ENCODE results near the gene EPHA2. TPM values are rescaled to one million over a fixed set of nuclear protein-coding genes. Genes with fewer than 3 reads are reported as not detected.

Gene EPHA2
- total and polyA plus RNA-seq, 8 donors = 4.6 to 200 (median 23.4) TPM

DNA sequence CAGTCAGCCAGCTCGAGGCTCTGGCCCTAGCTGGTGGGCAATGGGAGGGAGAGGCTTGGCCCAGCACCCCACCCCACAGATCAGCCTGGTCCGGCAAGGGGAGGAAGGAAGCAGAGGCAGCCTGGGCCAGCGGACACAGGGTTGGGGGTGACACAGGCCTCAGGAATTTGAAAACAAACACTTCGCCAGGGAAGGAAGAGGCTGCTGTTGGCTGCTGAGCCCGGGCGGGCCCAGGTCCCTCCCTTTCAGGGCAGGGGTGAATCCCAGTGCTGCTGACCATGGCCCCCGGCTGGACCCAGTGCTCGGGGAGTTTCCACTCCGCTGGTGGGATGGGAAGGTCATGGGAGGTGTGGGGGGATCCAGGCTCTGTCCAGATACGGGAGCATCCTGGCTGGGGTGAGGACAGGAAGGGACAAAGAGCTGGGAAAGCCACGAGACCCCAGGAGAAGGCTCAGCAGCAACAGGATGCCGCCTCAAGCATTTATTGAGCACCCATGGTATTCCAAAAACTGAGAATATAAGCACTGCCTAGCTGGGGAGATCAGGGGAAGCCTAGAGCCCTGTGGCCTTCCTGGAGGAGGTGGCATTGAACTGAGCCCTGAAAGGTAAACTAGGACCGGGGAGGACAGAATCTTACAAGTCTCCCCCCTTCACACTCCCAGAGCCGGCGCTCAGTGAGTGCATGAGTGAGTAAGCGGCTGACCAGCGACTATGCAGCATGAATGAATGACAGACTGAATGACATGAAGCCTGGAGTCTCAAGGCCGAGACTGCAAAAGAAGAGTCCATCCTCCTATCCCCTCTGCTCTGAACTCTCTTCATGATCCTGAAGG, 26.2 kb upstream of the EPHA2 start:
- DNase-seq = peak; percentile 86 to 94
- Histone ChIP-seq H3K27ac (peak overlapping the region; percentile 69 to 94 (median 89)), H3K9me3 (no peaks in the 10 kb centered on the region), H3K4me1 (peaks cover 42 to 76% (median 69%) of the 10 kb centered on the region in 4 donors), H3K27me3 (no peaks in the 10 kb centered on the region), H3K36me3 (no peaks in the 10 kb centered on the region), H3K4me3 (no peak overlapping the region)
- 43 to 49% (median 46%) methylated on average over 17 to 18 of the region's 18 CpGs for WGBS, 5 donors
- TF ChIP-seq POLR2AphosphoS5 (IDR thresholded peaks at IDR 0.05) (peak; percentile 42 to 88 (median 70)), EP300 (IDR thresholded peaks at IDR 0.05) (no peak), POLR2A (IDR thresholded peaks at IDR 0.05) (no peak)
- TF ChIP-seq, protein P1, sequence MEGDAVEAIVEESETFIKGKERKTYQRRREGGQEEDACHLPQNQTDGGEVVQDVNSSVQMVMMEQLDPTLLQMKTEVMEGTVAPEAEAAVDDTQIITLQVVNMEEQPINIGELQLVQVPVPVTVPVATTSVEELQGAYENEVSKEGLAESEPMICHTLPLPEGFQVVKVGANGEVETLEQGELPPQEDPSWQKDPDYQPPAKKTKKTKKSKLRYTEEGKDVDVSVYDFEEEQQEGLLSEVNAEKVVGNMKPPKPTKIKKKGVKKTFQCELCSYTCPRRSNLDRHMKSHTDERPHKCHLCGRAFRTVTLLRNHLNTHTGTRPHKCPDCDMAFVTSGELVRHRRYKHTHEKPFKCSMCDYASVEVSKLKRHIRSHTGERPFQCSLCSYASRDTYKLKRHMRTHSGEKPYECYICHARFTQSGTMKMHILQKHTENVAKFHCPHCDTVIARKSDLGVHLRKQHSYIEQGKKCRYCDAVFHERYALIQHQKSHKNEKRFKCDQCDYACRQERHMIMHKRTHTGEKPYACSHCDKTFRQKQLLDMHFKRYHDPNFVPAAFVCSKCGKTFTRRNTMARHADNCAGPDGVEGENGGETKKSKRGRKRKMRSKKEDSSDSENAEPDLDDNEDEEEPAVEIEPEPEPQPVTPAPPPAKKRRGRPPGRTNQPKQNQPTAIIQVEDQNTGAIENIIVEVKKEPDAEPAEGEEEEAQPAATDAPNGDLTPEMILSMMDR (IDR thresholded peaks at IDR 0.05) = no peak
- intact Hi-C loops (cut with DNase I; ENCODE audit: low total_unique reads) = no loop called here

DNA sequence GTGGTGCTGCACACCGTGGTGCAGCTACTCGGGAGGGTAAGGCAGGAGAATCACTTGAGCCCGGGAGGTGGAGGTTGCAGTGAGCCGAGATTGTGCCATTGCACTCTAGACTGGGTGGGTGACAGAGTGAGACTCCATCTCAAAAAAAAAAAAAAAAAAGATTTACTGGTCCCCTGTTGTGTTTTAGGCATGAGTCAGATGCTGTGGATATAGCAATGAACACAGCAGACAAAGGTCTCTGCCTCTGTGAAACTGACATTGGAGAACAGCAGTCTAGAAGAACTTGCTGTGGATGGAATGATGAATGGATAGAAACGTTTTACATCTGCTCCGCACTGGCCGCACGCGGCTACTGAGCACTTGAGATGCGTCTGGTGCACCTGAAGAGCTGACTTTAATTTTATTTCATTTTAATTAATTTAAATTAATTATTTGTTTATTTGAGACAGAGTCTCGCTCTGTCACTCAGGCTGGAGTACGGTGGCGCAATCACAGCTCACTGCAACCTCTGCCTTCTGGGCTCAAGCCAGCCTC, 24.5 kb upstream of the EPHA2 start:
- Histone ChIP-seq H3K27me3 (no peaks in the 10 kb centered on the region), H3K4me1 (peaks cover 59 to 93% (median 84%) of the 10 kb centered on the region in 4 donors), H3K36me3 (no peaks in the 10 kb centered on the region), H3K4me3 (no peak overlapping the region), H3K9me3 (no peaks in the 10 kb centered on the region), H3K27ac (peak overlapping the region in 4 of 5 donors; percentile 88 to 94 (median 91))
- 83 to 91% (median 90%) methylated on average over 13 of the region's 13 CpGs for WGBS, 5 donors
- DNase-seq = no peak
- TF ChIP-seq, protein P1 (IDR thresholded peaks at IDR 0.05) = no peak
- TF ChIP-seq POLR2A (IDR thresholded peaks at IDR 0.05) = no peak
- TF ChIP-seq POLR2AphosphoS5 (IDR thresholded peaks at IDR 0.05) = no peak
- no peak for TF ChIP-seq EP300 (IDR thresholded peaks at IDR 0.05)
- intact Hi-C loops (cut with DNase I; ENCODE audit: low total_unique reads) = no loop called here

DNA sequence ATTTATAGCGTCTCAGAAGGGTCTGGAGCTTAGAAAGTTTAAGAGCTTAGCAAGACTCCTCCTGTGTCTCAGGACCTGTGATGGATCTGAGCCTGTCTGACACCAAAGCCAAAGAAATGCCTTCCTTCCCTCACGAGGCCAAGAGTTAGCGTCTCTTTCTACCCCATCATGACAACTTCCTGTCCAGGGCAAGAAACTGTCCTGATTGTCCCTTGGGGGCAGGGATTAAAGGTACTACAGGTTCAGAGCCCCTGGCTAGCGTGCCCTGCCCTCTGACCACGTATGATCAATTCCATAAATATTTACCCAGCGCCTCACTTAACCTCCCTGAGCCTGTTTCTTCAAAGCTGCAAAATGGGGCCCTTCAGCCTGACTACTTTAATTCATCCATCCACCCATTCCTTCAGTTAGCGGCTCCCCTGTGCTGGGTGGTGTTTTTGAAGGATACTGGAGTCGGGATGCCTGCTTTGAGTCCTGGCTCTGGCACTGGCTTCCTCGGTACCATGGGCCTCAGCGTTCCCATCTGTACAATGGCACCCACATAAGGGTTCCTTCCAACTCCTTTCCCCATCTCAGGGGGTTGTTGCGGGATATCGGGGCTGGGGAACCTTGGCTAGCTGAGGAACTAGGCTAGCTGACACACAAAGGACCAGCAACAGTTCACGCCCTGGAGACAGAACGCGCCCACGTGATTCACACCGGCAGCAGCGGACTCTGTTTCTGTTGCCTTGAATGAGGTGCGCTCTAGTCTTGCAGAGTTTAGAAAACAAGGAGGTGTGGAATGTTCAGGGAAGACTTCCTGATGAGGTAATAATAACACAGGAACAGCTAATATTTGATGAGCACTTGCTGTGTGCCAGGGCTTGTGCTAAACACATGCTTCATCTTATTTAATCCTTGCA, 23.0 kb upstream of the EPHA2 start:
- H3K9me3 ChIP-seq = no peaks in the 10 kb centered on the region
- 39 to 59% (median 44%) methylated on average over 18 to 19 of the region's 19 CpGs for WGBS, 5 donors
- DNase-seq = peak; percentile 77 to 78
- no peaks in the 10 kb centered on the region for H3K36me3 ChIP-seq
- no peak overlapping the region for H3K4me3 ChIP-seq
- no peaks in the 10 kb centered on the region for H3K27me3 ChIP-seq
- TF ChIP-seq POLR2AphosphoS5 (IDR thresholded peaks at IDR 0.05) = peak in 2 of 3 donors; percentile 49 to 67
- TF ChIP-seq EP300 (IDR thresholded peaks at IDR 0.05) = no peak
- TF ChIP-seq POLR2A (IDR thresholded peaks at IDR 0.05) = no peak
- TF ChIP-seq, protein P1 (IDR thresholded peaks at IDR 0.05) = no peak
- intact Hi-C loops (cut with DNase I; ENCODE audit: low total_unique reads) = no loop called here
- peak overlapping the region; percentile 82 to 94 (median 88) for H3K27ac ChIP-seq
- H3K4me1 ChIP-seq = peaks cover 74 to 99% (median 92%) of the 10 kb centered on the region in 4 donors

DNA sequence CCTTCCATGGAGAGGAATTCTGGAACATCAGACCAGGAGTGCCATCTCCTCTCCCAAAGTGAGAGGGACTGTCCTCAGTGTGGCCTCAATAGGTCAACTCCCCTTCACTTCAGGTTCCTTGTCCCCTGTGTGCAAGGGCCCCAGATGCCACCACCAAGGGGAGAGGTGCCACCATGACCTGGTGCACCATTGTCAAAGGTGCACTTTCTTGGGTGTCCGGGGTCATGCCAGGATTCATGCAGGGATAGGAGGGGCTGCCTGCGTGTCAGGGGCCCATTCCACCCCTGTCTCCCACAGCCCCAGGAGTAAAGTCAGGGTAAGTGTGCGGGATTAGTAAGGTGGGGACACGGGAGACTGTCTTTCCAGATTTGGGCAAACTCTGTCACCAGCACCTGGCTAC, 21.4 kb upstream of the EPHA2 start:
- no peak overlapping the region for H3K4me3 ChIP-seq
- H3K36me3 ChIP-seq = no peaks in the 10 kb centered on the region
- no peaks in the 10 kb centered on the region for H3K9me3 ChIP-seq
- WGBS, 5 donors = 90 to 93% (median 92%) methylated on average over 4 of the region's 4 CpGs; no CpG with 5 or more reads in 1 of the 5 donors
- peaks cover 80 to 97% (median 92%) of the 10 kb centered on the region in 4 donors for H3K4me1 ChIP-seq
- DNase-seq = no peak
- no peaks in the 10 kb centered on the region for H3K27me3 ChIP-seq
- TF ChIP-seq POLR2AphosphoS5 (IDR thresholded peaks at IDR 0.05) (no peak), POLR2A (IDR thresholded peaks at IDR 0.05) (no peak), EP300 (IDR thresholded peaks at IDR 0.05) (no peak)
- TF ChIP-seq, protein P1 (IDR thresholded peaks at IDR 0.05) = no peak
- intact Hi-C loops (cut with DNase I; ENCODE audit: low total_unique reads) = no loop called here
- H3K27ac ChIP-seq = peak overlapping the region in 4 of 5 donors; percentile 84 to 94 (median 90)
